ENCODE measurements around the gene SMYD3.
A peak's percentile ranks its signal among the peaks of the same experiment; 100 is the strongest.

Gene SMYD3

GRCh38 chr1:245957427-245957826, 549.7 kb downstream of the SMYD3 start:
- Histone ChIP-seq H3K36me3 (ENCODE audit: insufficient read depth) (no peaks in the 10 kb centered on the region), H4K20me1 (ENCODE audit: insufficient read depth) (no peaks in the 10 kb centered on the region)
- no peak for TF ChIP-seq CTCF (conservative IDR thresholded peaks at IDR 0.05; ENCODE audit: low read depth, low read length)

GRCh38 chr1:245956225-245956624, 550.9 kb downstream of the SMYD3 start:
- Histone ChIP-seq H3K4me2 (no peak overlapping the region), H3K27ac (no peak overlapping the region), H4K20me1 (ENCODE audit: insufficient read depth) (no peaks in the 10 kb centered on the region), H3K9ac (no peak overlapping the region), H3K4me3 (IDR thresholded peaks at IDR 0.05; ENCODE audit: insufficient read depth, low read depth, low read length) (no peak overlapping the region), H3K4me1 (ENCODE audit: low read depth, poor library complexity, severe bottlenecking) (peaks cover 15% of the 10 kb centered on the region), H3K79me2 (ENCODE audit: insufficient read depth, low read depth) (no peaks in the 10 kb centered on the region), H3K27me3 (ENCODE audit: insufficient read depth, low read depth) (peaks cover 3% of the 10 kb centered on the region; the same call in 1 of the 2 replicates), H3K36me3 (ENCODE audit: insufficient read depth) (no peaks in the 10 kb centered on the region), H2AFZ (ENCODE audit: low read depth) (no peak overlapping the region)
- no peak for TF ChIP-seq CTCF (conservative IDR thresholded peaks at IDR 0.05; ENCODE audit: low read depth, low read length)

More at GRCh38 chr1:245957427-245957826, 549.7 kb downstream of the SMYD3 start:
- H3K4me3 ChIP-seq (IDR thresholded peaks at IDR 0.05; ENCODE audit: insufficient read depth, low read depth, low read length) = no peak overlapping the region
- no peak overlapping the region for H3K27ac ChIP-seq
- peaks cover 12% of the 10 kb centered on the region; the same call in 1 of the 2 replicates for H3K27me3 ChIP-seq (ENCODE audit: insufficient read depth, low read depth)
- H3K9ac ChIP-seq = no peak overlapping the region
- no peak overlapping the region for H3K4me2 ChIP-seq
- H3K79me2 ChIP-seq (ENCODE audit: insufficient read depth, low read depth) = no peaks in the 10 kb centered on the region
- H2AFZ ChIP-seq (ENCODE audit: low read depth) = no peak overlapping the region
- peaks cover 21% of the 10 kb centered on the region for H3K4me1 ChIP-seq (ENCODE audit: low read depth, poor library complexity, severe bottlenecking)

GRCh38 chr1:245953876-245954660, 553.0 kb downstream of the SMYD3 start:
- Histone ChIP-seq H3K27ac (peak overlapping the region; percentile 29), H3K27me3 (ENCODE audit: insufficient read depth, low read depth) (no peaks in the 10 kb centered on the region), H3K9ac (no peak overlapping the region), H3K36me3 (ENCODE audit: insufficient read depth) (no peaks in the 10 kb centered on the region), H2AFZ (ENCODE audit: low read depth) (peak overlapping the region; percentile 10; the same call in 1 of the 2 replicates), H4K20me1 (ENCODE audit: insufficient read depth) (no peaks in the 10 kb centered on the region), H3K4me2 (peak overlapping the region; percentile 49), H3K4me3 (IDR thresholded peaks at IDR 0.05; ENCODE audit: insufficient read depth, low read depth, low read length) (no peak overlapping the region), H3K4me1 (ENCODE audit: low read depth, poor library complexity, severe bottlenecking) (peaks cover 15% of the 10 kb centered on the region), H3K79me2 (ENCODE audit: insufficient read depth, low read depth) (no peaks in the 10 kb centered on the region)
- TF ChIP-seq CTCF (conservative IDR thresholded peaks at IDR 0.05; ENCODE audit: low read depth, low read length) = no peak

- no peak overlapping the region for H3K4me3 ChIP-seq (IDR thresholded peaks at IDR 0.05; ENCODE audit: insufficient read depth, low read depth, low read length)
- H3K27me3 ChIP-seq (ENCODE audit: insufficient read depth, low read depth) = no peaks in the 10 kb centered on the region
- H3K4me2 ChIP-seq = no peak overlapping the region
- no peaks in the 10 kb centered on the region for H4K20me1 ChIP-seq (ENCODE audit: insufficient read depth)
- no peaks in the 10 kb centered on the region for H3K36me3 ChIP-seq (ENCODE audit: insufficient read depth)
- TF ChIP-seq CTCF (conservative IDR thresholded peaks at IDR 0.05; ENCODE audit: low read depth, low read length) = no peak
- H3K9ac ChIP-seq = no peak overlapping the region
- H3K27ac ChIP-seq = no peak overlapping the region
- H3K79me2 ChIP-seq (ENCODE audit: insufficient read depth, low read depth) = no peaks in the 10 kb centered on the region
- H2AFZ ChIP-seq (ENCODE audit: low read depth) = no peak overlapping the region
- peaks cover 15% of the 10 kb centered on the region for H3K4me1 ChIP-seq (ENCODE audit: low read depth, poor library complexity, severe bottlenecking)
Observed at GRCh38 chr1:245952383-245953026, 554.6 kb downstream of the SMYD3 start.
